NT2/D1 (cell line): Measurements from ENCODE around the gene RALGPS1.

Experiments used
- SUZ12 ChIP-seq: IDR thresholded peaks from 2 replicates; pipeline ENCODE4 v1.6.1; 2011; ENCODE audit not compliant: insufficient read length, insufficient read depth; ENCODE audit errors: extremely low read depth
- YY1 ChIP-seq: IDR thresholded peaks from 2 replicates; pipeline ENCODE4 v1.6.1; 2011; ENCODE audit not compliant: insufficient read length, insufficient read depth

DNA sequence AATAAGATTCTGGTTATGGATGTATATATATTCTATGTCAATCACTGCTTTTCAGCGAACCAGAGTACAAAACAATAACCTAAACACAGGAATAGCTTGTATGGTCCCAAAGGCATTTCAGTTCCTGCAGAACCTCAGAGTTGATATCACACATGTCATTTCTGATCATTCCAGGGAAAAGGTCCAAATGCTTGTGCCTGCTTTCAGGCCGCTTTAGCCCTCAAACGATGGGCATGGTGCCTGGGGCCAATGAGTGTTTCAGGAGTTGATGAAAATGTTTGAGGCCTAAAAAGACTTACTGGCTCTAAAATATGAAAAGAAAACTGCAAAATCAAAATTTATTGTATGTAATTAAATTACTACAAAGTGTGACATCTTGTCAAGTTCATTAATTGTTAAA lies 185.1 kb downstream of the RALGPS1 start:
- TF ChIP-seq SUZ12: no peak
- TF ChIP-seq YY1: no peak
